Panc1 (cell line): Measurements from ENCODE around the gene KCNMB2. TPM values are rescaled to one million over a fixed set of nuclear protein-coding genes. Genes with fewer than 3 reads are reported as not detected.

Source experiments
- ATAC-seq: fragments of 200-7000 bp; cut with Tn5 transposase; 2 replicates; pipeline ENCODE4 v1.9.1; 2020; ENCODE audit warnings: mild to moderate bottlenecking, moderate library complexity
- BruUV-seq: library from RNA; stranded (reverse); fragments of 400-500 nt; replicated peaks from 2 replicates; lab custom pipeline; 2021; lab: Mats Ljungman, UMichigan
- CTCF ChIA-PET: fragments of 300-600 bp; sonication (Branson Sonifier 250); formaldehyde crosslinking; loops from one replicate; lab custom pipeline; 2022; ENCODE audit warnings: antibody characterized with exemption; lab: Charles Lee
- POLR2A ChIA-PET: fragments of 300-600 bp; sonication (Branson Sonifier 250); formaldehyde crosslinking; loops from one replicate; lab custom pipeline; 2022; ENCODE audit warnings: antibody characterized with exemption; lab: Charles Lee
- DNase-seq: peaks from one replicate; pipeline ENCODE4 v3.0.0-alpha.2; 2010; ENCODE audit warnings: low read depth, low spot score
- H3K27ac ChIP-seq: 2 replicates; pipeline ENCODE4 v1.5.1; 2011; ENCODE audit warnings: mild to moderate bottlenecking, low read length, inconsistent platforms
- H3K27me3 ChIP-seq: fragments of 200-500 bp; sonication (Bioruptor generic); 2 replicates; pipeline ENCODE4 v1.6.0; 2014; ENCODE audit warnings: low read length, inconsistent platforms; ENCODE audit not compliant: control insufficient read depth, insufficient read depth
- H3K36me3 ChIP-seq: fragments of 200-500 bp; sonication (Bioruptor generic); 2 replicates; pipeline ENCODE4 v1.5.1; 2014; ENCODE audit warnings: inconsistent platforms, mild to moderate bottlenecking, low read length, moderate library complexity; ENCODE audit not compliant: control insufficient read depth, insufficient read depth
- H3K4me1 ChIP-seq: 2 replicates; pipeline ENCODE4 v1.5.1; 2011; ENCODE audit warnings: inconsistent platforms, mild to moderate bottlenecking, low read length, moderate library complexity; ENCODE audit not compliant: control insufficient read depth, insufficient read depth
- H3K4me3 ChIP-seq, 2 experiments: 2 replicates each; pipeline ENCODE4 v1.5.1; 2011 to 2012; ENCODE audit warnings: low read depth in 2 of 2, low read length in 2 of 2, mild to moderate bottlenecking in 2 of 2, inconsistent platforms in 1 of 2, moderate library complexity in 1 of 2
- H3K9me3 ChIP-seq: fragments of 200-500 bp; sonication (Bioruptor generic); 2 replicates; pipeline ENCODE4 v1.5.1; 2014; ENCODE audit warnings: low read depth, mild to moderate bottlenecking, inconsistent platforms, low read length, moderate library complexity; ENCODE audit not compliant: control insufficient read depth, insufficient read depth
- CTCF ChIP-seq: fragments of 450-650 bp; IDR thresholded peaks from 2 replicates; pipeline ENCODE4 v1.5.1; 2017; ENCODE audit warnings: mild to moderate bottlenecking
- POLR2AphosphoS5 ChIP-seq: IDR thresholded peaks from 2 replicates; pipeline ENCODE4 v1.6.1; 2012; ENCODE audit warnings: mild to moderate bottlenecking, low read depth, low read length, moderate library complexity
- REST ChIP-seq, 2 experiments: IDR thresholded peaks; 2 replicates each; pipeline ENCODE4 v1.6.1; 2011 to 2012; ENCODE audit warnings: low read depth in 2 of 2, control low read depth in 1 of 2, low read length in 1 of 2, mild to moderate bottlenecking in 1 of 2, moderate library complexity in 1 of 2; ENCODE audit not compliant: insufficient read depth in 1 of 2
- SIN3A ChIP-seq: IDR thresholded peaks from 2 replicates; pipeline ENCODE4 v1.6.1; 2012; ENCODE audit warnings: low read depth, mild to moderate bottlenecking, low read length, moderate library complexity, borderline replicate concordance; ENCODE audit not compliant: insufficient read depth
- TCF7L2 ChIP-seq: IDR thresholded peaks from 2 replicates; pipeline ENCODE4 v1.6.1; 2011; ENCODE audit warnings: mild to moderate bottlenecking, low read depth, low read length, inconsistent platforms
- in situ Hi-C: cut with HindIII; loops from 2 replicates; pipeline ENCODE4 v1.10.0; 2016; ENCODE audit warnings: low sequenced_read_pairs, low pct_unique_long_range_greater_than_20kb
- intact Hi-C: fragments of 100-400 bp; cut with micrococcal nuclease; formaldehyde crosslinking; loops from one replicate; pipeline ENCODE4 v1.10.0; 2022; ENCODE audit not compliant: unreplicated experiment
- total RNA-seq: library from RNA; stranded (reverse); gene quantifications from one replicate; pipeline ENCODE4 v1.2.1, GENCODE V29; 2021; ENCODE audit not compliant: unreplicated experiment

The KCNMB2 gene
- total RNA-seq, 1 experiment from 2014 or later, result not detected

- ATAC-seq, result no peak
- ChIA-PET POLR2A (no interaction called here), CTCF (no interaction called here)
- in situ Hi-C loops, result no loop called here
- no peaks in the 10 kb centered on the region for H3K4me1 ChIP-seq
- intact Hi-C loops, result no loop called here
- no peaks in the 10 kb centered on the region for H3K36me3 ChIP-seq
- H3K4me3 ChIP-seq, result no peak overlapping the region
- DNase-seq, result no peak
- H3K27me3 ChIP-seq, result no peaks in the 10 kb centered on the region; the same call in 1 of the 2 replicates
- H3K9me3 ChIP-seq, result no peaks in the 10 kb centered on the region
- no peak for TF ChIP-seq SIN3A
- TF ChIP-seq REST (IDR thresholded peaks at IDR 0.05; ENCODE audit: insufficient read depth in 1 of 2, low read depth in 2 of 2, low read length in 1 of 2), result no peak
- no peak for TF ChIP-seq TCF7L2
- H3K27ac ChIP-seq, result no peak overlapping the region
- BruUV-seq, result no TSS peak
Measured at GRCh38 chr3:178492491-178492890, 43.7 kb upstream of the KCNMB2 start.

- Histone ChIP-seq H3K36me3 (no peaks in the 10 kb centered on the region), H3K27me3 (no peaks in the 10 kb centered on the region; the same call in 1 of the 2 replicates), H3K9me3 (no peaks in the 10 kb centered on the region), H3K4me1 (no peaks in the 10 kb centered on the region), H3K27ac (no peak overlapping the region), H3K4me3 (no peak overlapping the region)
- POLR2A ChIA-PET, result no interaction called here
- intact Hi-C loops, result no loop called here
- CTCF ChIA-PET, result no interaction called here
- in situ Hi-C loops, result no loop called here
- DNase-seq (no peak), ATAC-seq (no peak)
- TF ChIP-seq CTCF, result no peak
- TF ChIP-seq POLR2AphosphoS5, result no peak
- TF ChIP-seq TCF7L2, result no peak
- TF ChIP-seq SIN3A, result no peak
- TF ChIP-seq REST (IDR thresholded peaks at IDR 0.05; ENCODE audit: insufficient read depth in 1 of 2, low read depth in 2 of 2, low read length in 1 of 2), result no peak
- BruUV-seq, result no TSS peak
Measured at GRCh38 chr3:178494386-178494785, 41.9 kb upstream of the KCNMB2 start.
